Measurements from ENCODE around the gene OSBP2.

Gene OSBP2

DNA sequence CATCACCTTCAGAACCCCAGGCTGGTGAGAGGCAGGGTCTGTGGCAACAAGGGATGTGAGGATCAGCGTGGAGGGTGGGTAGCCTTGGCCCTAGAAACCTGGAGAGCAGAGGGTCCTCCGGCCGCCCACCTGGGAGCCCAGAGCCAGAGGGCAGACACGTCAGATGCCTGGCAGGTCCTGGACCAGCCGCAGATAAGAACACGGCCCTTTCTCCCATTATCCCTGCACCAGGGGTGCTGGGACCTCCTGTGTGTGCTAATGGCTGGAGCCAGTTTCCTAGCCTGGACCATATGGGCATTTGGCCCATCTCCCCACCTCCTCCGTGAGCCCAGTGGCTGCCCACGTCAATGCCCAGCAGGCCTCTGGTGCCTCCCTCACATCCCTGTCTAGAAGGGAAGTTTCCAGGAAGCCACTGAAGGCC lies 185.5 kb downstream of the OSBP2 start:
- DNase-seq = peak in 1 of 42 donors; percentile 1
- intact Hi-C loops (cut with DNase I) = no loop called here

DNA sequence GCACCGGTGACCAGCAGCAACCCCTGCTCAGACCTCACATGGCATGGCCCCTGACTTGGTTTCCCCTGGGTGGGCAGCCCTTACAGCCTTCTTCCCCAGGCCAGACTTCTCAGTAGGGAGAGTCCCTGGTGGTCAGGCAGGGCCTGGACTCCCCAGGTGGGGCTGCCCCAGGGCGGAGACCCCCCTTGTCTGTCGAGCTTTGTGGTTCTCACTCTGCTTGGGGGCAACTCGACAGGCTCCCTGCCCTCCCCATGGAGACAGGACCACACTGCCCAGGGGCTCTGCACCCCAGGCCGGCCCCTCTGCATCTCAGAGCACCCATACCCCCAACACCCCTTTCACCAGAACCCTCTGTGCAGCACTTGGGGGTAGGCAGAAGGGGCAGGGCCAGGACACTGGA lies 186.2 kb downstream of the OSBP2 start:
- no peak for DNase-seq

DNA sequence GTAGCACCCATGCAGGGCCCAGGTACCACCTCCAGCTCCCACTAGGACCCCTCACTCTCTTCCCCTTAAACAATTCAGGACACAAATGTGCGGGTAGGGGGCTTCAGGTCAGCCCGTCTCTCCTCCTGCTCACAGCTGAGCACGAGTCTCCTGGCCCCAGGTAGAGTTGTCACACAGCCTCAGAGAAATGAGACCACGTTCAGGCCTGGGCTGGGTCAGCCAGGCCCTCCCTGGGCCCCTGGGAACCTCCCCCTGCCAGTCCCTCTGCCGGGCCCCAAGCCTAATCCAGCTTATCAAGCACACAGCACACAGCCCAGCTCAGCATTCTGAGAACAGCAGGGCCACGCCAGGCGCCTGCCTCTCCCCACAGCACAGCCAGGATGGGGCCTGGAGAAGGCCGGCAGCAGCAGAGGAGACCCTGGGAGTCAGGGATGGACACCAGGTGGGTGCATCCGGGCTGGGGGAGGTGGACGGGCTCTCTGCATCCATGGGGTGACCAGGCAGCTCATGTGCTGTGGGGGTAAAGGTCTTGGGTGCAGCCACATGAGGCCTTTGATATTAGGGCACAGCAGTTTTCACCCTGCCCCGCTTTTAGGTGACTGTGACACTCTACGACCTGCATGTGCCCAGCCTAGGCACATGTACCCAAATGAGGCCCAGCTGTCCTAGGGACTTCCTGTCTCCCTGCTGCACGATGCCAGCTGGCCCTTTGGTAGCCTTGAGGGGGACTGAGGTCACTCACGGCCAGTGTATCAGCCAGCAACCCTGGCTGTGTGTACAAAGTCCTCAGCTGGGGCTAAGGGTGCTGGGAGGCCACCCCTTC lies 186.9 kb downstream of the OSBP2 start:
- DNase-seq = peak in 1 of 42 donors; percentile 1
- intact Hi-C loops (cut with DNase I) = no loop called here

More for the DNA sequence above, 186.2 kb downstream of the OSBP2 start:
- intact Hi-C loops (cut with DNase I) = no loop called here

DNA sequence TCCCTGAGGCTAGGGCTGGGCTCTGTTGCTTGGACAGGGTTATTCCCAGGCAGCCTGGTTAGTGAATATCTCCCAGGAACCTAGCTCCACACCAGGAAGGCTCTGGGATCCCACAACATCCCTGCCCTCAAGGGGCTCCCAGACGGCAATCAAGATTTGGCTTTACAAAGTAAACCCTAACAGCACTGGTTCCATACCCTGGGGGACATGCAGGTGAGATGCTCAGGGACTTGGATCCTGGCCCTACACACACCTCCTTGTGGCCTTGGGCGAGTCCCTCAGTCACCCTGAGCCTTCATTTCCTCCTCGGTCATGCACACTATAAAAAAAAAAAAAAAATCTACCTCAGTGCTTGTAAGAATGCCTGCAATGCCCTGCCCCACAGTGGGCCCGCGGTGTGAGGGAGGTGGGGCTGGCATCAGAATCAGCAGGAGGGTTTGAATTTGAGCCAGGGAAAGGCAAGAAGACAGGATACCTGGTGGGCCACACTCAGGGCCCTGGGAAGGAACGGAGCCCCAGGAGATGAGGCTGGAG lies 187.6 kb downstream of the OSBP2 start:
- DNase-seq = no peak
- intact Hi-C loops (cut with DNase I) = no loop called here

DNA sequence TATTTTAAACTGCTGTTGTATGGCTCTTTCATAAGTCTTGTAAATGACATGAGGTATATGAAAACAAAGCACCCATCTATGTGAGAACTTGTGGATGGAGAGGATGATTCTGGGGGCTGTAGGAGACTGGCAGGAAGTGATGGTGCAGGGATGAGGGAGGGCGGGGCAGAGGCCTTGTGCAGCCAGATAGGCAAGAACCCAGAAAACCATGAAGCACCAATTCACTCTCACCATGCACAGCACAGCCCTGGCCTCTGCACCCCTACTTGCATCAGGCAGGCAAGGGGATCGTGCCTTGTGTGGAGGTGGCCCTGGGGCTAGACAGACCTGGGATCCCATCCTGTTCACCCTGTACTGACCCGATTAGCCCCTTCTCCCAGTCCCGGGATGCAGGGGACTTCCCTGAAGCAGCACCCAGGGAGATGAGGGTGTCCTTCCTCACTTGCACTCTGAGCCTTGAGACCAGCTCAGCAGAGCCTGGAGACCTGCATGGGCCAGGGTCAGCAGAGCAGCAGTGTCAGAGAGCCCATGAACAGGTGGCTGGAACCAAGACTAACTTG lies 188.4 kb downstream of the OSBP2 start:
- DNase-seq = peak in 1 of 42 donors; percentile 0
- intact Hi-C loops (cut with DNase I) = no loop called here

DNA sequence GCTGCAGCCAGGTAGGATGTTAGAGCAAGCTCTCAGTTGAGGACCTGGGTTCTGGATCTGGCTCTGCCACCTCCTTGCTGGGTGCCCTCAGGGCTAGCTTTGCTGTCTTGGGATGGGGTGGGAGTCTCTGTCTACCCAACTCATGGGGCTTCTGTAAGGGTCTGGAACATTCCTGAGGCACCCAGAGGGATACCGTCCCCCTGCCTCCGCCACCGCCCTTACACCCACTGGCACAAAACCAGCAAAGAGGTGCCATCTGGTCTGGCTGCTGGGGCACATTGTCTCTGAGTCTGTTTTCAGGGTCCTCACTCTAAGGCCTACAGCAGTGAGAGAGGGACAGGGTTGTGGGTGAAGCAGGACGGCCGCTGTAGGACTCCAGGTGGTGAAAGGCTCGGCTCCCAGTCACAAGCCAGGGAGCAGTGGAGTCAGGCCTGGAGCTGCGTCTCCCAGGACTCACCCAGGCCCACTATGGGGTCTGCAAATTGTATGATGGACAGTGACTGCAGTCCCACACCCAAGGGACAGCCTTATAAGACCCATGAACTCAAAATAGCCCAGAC lies 189.0 kb downstream of the OSBP2 start:
- intact Hi-C loops (cut with DNase I) = no loop called here
- DNase-seq = peak in 1 of 42 donors; percentile 0

DNA sequence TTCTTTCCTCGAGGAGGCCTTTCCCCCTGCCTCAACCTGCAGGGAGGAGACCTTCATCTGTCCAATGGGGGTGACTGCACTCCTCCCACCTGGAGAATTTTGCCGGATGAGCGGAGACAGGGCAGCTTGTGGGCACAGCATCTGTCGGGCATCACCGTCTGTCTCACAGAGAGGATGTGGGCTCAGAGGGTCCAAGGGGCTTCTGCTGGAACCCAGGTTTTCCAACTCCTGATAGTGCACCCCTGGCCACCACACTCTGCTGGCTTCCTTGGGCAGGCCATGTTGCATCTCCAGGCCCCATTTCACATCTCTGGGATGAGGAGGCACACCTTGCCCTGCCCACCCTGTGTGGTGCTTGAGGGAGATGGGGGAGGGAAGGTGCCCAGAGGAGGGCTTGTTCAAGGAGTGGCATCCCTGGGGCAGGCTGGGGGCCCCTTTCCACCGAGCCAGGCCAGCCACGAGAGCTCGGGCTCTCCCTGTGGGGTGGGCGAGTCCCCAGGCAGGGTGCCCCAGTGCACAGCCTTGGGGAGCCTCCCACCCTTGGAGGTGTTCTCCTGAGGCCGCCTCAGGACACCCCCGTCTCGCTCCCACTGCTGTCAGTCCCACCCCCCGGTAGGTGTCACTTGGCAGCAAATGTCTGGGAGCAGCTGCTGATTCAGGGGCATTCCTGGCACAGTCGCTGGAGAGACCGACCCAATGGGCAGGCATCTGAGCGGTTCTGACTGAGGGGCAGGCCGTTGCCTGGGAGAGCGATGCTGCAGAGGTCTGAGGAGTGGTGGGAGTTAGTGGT lies 189.7 kb downstream of the OSBP2 start:
- intact Hi-C loops (cut with DNase I) = no loop called here
- DNase-seq = peak in 29 of 42 donors; percentile 26 to 78 (median 49)

DNA sequence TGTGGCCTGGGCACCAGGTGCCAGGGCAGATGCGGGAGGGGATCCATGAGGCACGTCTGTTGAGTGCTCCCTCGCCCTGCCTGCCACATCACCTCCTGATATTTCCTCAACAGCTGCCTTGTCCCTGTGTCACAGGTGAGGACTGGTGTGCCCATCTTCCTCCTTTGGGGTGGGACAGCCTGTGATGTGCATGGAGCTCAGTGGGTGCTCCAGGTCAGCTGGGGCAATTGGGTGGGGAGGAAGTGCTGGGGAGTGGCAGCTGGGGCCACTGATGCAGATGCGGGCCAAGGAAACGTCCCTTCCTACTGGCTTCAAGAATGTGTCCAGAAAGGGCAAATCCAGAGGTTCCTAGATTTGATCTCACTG lies 190.3 kb downstream of the OSBP2 start:
- intact Hi-C loops (cut with DNase I) = no loop called here
- peak in 2 of 42 donors; percentile 2 to 11 for DNase-seq

DNA sequence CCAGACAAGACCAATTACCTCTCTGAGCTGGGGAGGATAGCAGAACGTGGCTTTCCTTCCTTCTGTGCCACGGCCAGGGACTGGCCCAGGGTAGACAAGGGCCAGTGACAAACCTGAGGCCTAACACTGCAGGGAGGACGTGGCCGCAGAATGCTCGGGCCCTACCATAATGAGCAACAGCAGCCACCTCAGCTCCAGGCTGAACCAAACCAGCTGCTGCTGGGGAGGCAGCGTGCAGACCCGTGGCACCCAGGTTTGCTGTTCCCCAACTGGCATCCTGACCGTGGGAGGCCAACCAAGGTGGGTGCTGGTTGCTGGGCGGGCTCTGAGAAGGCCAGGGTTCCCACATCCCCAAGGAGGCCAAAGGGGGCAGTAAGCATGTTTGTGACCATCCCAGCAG lies 190.9 kb downstream of the OSBP2 start:
- intact Hi-C loops (cut with DNase I) = no loop called here
- DNase-seq = peak in 4 of 42 donors; percentile 1 to 18 (median 6)

DNA sequence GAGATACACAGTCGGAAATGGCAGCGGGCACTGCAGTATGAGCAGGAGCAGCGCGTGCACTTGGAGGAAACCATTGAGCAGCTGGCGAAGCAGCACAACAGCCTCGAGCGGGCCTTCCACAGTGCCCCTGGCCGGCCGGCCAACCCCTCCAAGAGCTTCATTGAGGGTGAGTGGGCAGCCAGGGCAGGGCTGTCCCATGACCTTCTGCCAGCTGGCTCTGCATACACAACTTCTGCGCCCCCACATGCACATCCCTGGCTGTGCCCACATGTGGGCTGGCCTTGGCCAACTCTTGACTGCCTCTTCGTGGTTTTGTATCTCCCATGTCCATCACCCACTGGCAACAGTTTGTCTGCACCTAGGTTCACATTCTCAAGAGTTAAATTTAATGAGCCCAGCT lies 192.8 kb downstream of the OSBP2 start:
- DNase-seq = peak in 10 of 42 donors; percentile 2 to 21 (median 10)
- intact Hi-C loops (cut with DNase I) = no loop called here

DNA sequence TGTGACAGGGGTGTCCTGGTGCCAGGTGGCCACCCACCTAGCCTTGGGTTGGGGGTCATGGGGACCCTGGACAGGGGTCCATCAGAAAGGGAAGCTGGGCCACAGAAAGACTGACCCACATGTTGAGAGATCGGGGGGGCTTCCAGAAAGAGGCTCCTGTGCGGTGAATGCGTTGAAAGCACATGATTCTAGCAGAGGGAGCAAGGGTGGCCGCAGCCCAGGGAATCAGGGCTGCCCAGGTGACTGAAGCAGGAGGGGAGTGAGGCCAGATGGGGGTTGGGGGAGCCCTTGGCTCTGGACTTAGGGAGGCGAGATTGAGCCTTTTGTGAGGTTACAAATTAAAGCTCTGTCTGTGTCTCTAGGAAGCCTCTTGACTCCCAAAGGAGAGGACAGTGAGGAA lies 193.2 kb downstream of the OSBP2 start:
- intact Hi-C loops (cut with DNase I) = no loop called here
- DNase-seq = peak in 8 of 42 donors; percentile 1 to 10 (median 4)

DNA sequence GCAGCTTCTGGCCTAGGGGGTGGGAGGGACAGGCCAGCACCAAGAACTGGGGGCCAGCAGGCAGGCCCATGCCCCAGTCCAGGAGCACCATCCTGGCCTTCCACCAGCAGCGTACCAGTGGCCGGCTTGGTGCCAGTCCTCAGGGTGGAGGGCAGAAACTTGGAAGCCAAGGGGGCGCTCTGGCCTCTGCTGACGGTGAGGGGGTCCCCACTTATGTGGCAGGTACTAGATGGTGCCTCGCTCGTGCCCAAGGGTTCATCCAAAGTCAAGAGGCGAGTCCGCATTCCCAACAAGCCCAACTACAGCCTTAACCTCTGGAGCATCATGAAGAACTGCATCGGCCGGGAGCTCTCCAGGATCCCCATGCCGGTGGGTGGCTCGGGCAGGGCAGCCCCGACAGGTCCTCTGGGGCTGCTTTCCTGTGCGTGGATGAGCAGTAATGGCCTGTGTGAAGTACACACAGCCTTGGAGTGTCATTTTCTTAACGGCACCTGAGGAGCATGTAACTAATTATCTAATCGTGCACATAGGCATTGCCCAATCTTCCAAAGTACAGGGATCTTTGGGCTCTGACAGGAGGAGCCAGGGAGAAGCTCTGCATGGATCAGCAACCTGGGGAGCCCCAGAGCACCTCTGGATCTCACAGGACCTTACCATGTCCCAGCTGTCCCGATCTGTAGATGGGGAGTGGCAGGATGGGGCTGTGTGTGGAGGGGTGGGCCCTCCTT lies 194.8 kb downstream of the OSBP2 start:
- DNase-seq = peak in 14 of 42 donors; percentile 0 to 25 (median 7)
- intact Hi-C loops (cut with DNase I) = no loop called here

DNA sequence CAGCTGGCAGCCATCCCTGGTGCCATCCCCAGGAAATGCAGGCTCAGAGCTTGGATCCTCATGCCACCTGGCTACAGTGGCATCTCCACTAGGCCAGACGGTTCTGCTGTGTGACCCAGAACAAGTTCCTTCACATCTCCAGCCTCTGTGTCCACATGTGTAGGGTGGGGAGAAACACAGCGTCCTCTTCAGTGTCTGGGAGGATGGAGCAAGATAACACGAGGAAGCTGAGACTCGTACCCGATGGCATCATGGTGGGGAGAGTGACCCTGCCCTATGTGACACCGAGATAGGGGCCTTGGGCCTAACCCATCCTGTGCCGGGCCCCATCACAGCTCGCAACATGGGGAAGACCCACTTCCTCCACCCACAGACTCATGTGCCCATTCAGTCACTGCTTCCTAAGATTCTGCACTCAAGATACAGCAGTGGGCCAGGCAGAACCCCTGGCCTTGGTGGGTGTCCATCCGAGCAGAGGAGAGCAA lies 195.4 kb downstream of the OSBP2 start:
- intact Hi-C loops (cut with DNase I) = no loop called here
- DNase-seq = peak in 10 of 42 donors; percentile 0 to 23 (median 6)

DNA sequence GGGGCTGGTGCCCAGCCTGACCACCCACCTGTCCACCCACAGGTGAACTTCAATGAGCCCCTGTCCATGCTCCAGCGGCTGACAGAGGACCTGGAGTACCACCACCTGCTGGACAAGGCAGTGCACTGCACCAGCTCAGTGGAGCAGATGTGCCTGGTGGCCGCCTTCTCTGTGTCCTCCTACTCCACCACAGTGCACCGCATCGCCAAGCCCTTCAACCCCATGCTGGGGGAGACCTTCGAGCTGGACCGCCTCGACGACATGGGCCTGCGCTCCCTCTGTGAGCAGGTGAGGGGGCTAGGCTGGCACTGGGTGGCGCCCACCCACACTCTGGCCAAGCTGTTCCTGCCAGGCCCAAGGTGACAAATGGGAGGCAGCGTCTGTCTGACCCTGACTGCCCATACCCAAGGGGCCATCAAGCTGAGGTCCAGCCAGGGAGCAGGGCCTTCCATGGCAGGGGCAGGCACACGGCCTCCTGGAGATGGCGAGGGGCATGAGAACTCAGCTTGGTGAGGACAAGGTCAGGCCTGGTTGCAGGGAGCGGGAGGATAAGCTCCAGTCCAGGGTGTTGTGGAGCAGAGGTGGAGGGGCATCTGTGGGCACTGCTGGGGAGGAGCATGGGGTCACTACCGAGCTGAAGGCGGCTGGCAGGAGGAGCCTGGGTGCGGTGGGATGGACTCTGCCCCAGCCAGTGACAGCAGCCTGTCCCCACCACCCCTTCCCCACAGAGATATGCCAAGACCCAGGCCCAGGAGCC lies 196.2 kb downstream of the OSBP2 start:
- intact Hi-C loops (cut with DNase I) = no loop called here
- peak in 31 of 42 donors; percentile 11 to 67 (median 44) for DNase-seq

DNA sequence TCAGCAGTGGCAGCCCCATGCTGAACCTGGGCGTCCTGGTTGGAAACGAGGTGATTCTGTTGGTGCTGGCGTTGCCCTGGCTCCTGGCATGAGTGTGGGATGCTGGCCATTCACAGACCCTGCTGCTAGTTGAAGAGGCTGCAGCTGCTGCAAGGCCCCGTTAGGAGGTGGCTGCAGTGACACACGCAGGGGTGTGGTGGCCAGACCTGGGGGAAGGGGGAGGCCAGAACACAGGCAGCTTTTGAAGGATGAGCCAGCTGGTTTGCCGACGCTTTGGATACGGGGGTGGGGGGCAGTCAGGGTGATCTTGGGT lies 196.7 kb downstream of the OSBP2 start:
- intact Hi-C loops (cut with DNase I) = no loop called here
- peak in 13 of 42 donors; percentile 2 to 35 (median 13) for DNase-seq

DNA sequence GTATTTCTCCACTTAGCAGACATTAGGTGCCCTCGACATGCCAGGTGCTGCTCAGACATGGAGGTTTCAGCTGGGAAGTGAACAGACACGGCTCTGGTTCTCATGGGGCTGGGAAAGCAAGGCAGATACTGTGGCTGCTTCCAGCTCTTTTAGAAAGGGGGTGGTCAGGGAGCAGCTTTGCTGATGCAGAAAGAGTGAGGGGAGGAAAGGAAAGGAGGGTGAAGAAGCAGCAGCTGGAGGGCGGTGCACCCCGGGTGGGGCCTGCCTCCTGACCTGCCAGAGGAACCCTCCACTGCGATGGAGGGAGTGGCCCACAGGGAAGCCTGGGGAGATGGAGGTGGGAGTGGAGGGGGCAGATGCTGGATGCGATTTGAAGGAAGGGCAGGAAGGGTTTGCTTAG lies 197.1 kb downstream of the OSBP2 start:
- DNase-seq = peak in 15 of 42 donors; percentile 17 to 52 (median 32)
- intact Hi-C loops (cut with DNase I) = no loop called here

DNA sequence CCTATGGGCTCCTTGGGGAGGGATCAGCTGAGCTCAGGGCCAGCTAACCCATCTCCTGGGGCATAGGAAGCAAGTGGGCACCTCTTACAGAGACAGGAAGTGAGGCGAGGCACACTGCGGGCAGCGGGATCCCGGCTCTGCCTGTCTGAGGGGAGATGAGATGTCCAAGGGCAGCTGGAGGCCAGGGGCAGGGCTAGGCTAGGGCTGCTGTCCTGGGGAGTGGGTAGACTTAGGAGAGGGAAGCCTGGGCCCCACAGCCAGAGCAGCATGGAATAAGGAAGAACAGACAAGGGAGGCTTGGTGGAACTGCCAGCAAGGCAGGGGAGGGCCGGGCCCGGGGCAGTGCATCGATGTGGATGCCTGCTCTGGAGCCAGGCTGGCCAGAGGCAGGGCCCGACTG lies 197.6 kb downstream of the OSBP2 start:
- peak in 11 of 42 donors; percentile 1 to 37 (median 11) for DNase-seq
- intact Hi-C loops (cut with DNase I) = no loop called here

DNA sequence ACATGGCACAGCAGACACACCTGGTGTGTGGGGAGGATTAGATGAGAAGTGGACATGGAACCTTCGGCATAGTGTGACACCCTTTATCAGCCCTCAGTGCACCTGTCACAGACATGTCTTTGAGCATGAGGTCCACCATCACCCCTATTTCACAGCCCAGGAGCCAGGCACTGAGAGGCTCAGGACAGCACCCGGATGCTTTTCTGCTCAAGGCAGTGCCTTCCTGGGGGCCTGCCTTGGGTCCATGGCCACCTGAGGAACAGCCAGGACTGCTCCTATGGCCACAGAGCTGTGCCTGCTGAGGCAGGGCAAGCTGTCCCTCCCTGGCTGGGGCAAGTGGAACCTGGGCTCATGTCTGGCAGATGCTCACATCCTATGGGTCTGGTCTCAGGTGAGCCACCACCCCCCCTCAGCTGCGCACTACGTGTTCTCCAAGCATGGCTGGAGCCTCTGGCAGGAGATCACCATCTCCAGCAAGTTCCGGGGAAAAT lies 198.1 kb downstream of the OSBP2 start:
- intact Hi-C loops (cut with DNase I) = no loop called here
- DNase-seq = peak in 8 of 42 donors; percentile 2 to 28 (median 15)

Measured in head of caudate nucleus (tissue), 42 donors.